Karpas-422 (cell line): ENCODE measurements around the gene IL17REL. TPM values are rescaled to one million over a fixed set of nuclear protein-coding genes. Genes with fewer than 3 reads are reported as not detected.

ENCODE experiments used
- DNase-seq: peaks from one replicate; pipeline ENCODE4 v3.0.0-alpha.2; 2015
- H2AFZ ChIP-seq: fragments of 200-600 bp; sonication (generic); 2 replicates; pipeline ENCODE4 v1.6.1; 2014; ENCODE audit warnings: antibody characterized with exemption, low read length, mixed read lengths
- H3K27ac ChIP-seq: fragments of 200-600 bp; sonication (generic); 2 replicates; pipeline ENCODE4 v1.5.1; 2014; ENCODE audit warnings: mild to moderate bottlenecking, low read length, moderate library complexity
- H3K27me3 ChIP-seq: fragments of 200-600 bp; sonication (generic); 2 replicates; pipeline ENCODE4 v1.6.1; 2014; ENCODE audit warnings: low read length, mixed read lengths
- H3K36me3 ChIP-seq: fragments of 200-600 bp; sonication (generic); 2 replicates; pipeline ENCODE4 v1.6.1; 2014; ENCODE audit warnings: low read length, mixed read lengths; ENCODE audit not compliant: insufficient read depth
- H3K4me1 ChIP-seq: fragments of 200-600 bp; sonication (generic); 2 replicates; pipeline ENCODE4 v1.6.1; 2014; ENCODE audit warnings: mild to moderate bottlenecking, low read length, mixed read lengths
- H3K4me2 ChIP-seq: fragments of 200-600 bp; sonication (generic); 2 replicates; pipeline ENCODE4 v1.6.1; 2014; ENCODE audit warnings: low read length, low read depth, mild to moderate bottlenecking; ENCODE audit not compliant: poor library complexity, severe bottlenecking
- H3K4me3 ChIP-seq: fragments of 200-600 bp; sonication (generic); 2 replicates; pipeline ENCODE4 v1.5.1; 2014; ENCODE audit warnings: mild to moderate bottlenecking, antibody characterized with exemption, low read length, mixed read lengths
- H3K79me2 ChIP-seq: fragments of 200-600 bp; sonication (generic); 2 replicates; pipeline ENCODE4 v1.6.1; 2014; ENCODE audit warnings: mild to moderate bottlenecking, low read length, mixed read lengths
- H3K9ac ChIP-seq: fragments of 200-600 bp; sonication (generic); 2 replicates; pipeline ENCODE4 v1.6.0; 2014; ENCODE audit warnings: low read length
- H3K9me2 ChIP-seq: fragments of 200-600 bp; sonication (generic), shearing (Covaris generic); replicated peaks from 2 replicates; pipeline ENCODE4 v1.6.0; 2014; ENCODE audit warnings: mild to moderate bottlenecking, low read length, moderate library complexity; ENCODE audit not compliant: insufficient read depth
- H3K9me3 ChIP-seq: fragments of 300-700, 200-600 bp; sonication (generic); 2 replicates; pipeline ENCODE4 v1.6.1; 2014; ENCODE audit warnings: low read length, mixed read lengths
- H4K20me1 ChIP-seq: fragments of 200-600 bp; sonication (generic); 2 replicates; pipeline ENCODE4 v1.6.1; 2014; ENCODE audit warnings: mild to moderate bottlenecking, antibody characterized with exemption, low read length, low read depth; ENCODE audit not compliant: insufficient read depth
- total RNA-seq: library from RNA; depleted of rRNA; stranded (reverse); fragments of >200 nt; shearing (Covaris generic); gene quantifications from 2 replicates; pipeline ENCODE4 v1.2.3, GENCODE V29; 2014; ENCODE audit warnings: low replicate concordance; rRNA removed

IL17REL gene
- not detected in 2 replicates for total RNA-seq

GRCh38 chr22:50012211-50013181, at the start of gene IL17REL:
Gene IL17REL, minus strand, starts transcription at chr22:50012765. Its CDS starts 119 bp downstream, at chr22:50012646.
- H4K20me1 ChIP-seq: no peaks in the 10 kb centered on the region
- no peak within 1 kb of the TSS for H3K4me2 ChIP-seq
- no peaks in the 10 kb centered on the region for H3K36me3 ChIP-seq
- H3K4me1 ChIP-seq: no peaks in the 10 kb centered on the region
- no peak for DNase-seq
- no peaks in the 10 kb centered on the region for H3K9me2 ChIP-seq
- H3K79me2 ChIP-seq: no peaks in the 10 kb centered on the region
- no peaks in the 10 kb centered on the region for H3K27me3 ChIP-seq
- no peak within 1 kb of the TSS for H2AFZ ChIP-seq
- H3K9ac ChIP-seq: no peak within 1 kb of the TSS
- H3K27ac ChIP-seq: no peak within 1 kb of the TSS
- no peak within 1 kb of the TSS for H3K4me3 ChIP-seq
- H3K9me3 ChIP-seq: no peaks in the 10 kb centered on the region

- Histone ChIP-seq H3K9me2 (no peaks in the 10 kb centered on the region), H3K4me1 (peaks cover 16% of the 10 kb centered on the region), H3K27me3 (no peaks in the 10 kb centered on the region), H3K4me3 (no peak overlapping the region), H3K9me3 (no peaks in the 10 kb centered on the region), H3K36me3 (no peaks in the 10 kb centered on the region), H3K79me2 (no peaks in the 10 kb centered on the region), H3K27ac (no peak overlapping the region), H2AFZ (no peak overlapping the region), H3K9ac (no peak overlapping the region), H3K4me2 (no peak overlapping the region), H4K20me1 (no peaks in the 10 kb centered on the region)
- DNase-seq: no peak
These were observed 49.3 kb upstream of the IL17REL start for GRCh38 chr22:50061824-50062355.

GRCh38 chr22:50061141-50061823, 48.7 kb upstream of the IL17REL start:
- H3K4me2 ChIP-seq: no peak overlapping the region
- no peaks in the 10 kb centered on the region for H4K20me1 ChIP-seq
- no peak overlapping the region for H3K27ac ChIP-seq
- H3K4me1 ChIP-seq: peaks cover 22% of the 10 kb centered on the region
- H2AFZ ChIP-seq: no peak overlapping the region
- H3K9me2 ChIP-seq: no peaks in the 10 kb centered on the region
- H3K4me3 ChIP-seq: no peak overlapping the region
- no peak for DNase-seq
- H3K9me3 ChIP-seq: no peaks in the 10 kb centered on the region
- H3K36me3 ChIP-seq: no peaks in the 10 kb centered on the region
- no peak overlapping the region for H3K9ac ChIP-seq
- H3K79me2 ChIP-seq: no peaks in the 10 kb centered on the region
- no peaks in the 10 kb centered on the region for H3K27me3 ChIP-seq

GRCh38 chr22:50060441-50061140, 48.0 kb upstream of the IL17REL start:
- no peak for DNase-seq
- Histone ChIP-seq H3K27me3 (no peaks in the 10 kb centered on the region), H3K36me3 (no peaks in the 10 kb centered on the region), H3K27ac (no peak overlapping the region), H3K9ac (no peak overlapping the region), H4K20me1 (no peaks in the 10 kb centered on the region), H3K79me2 (no peaks in the 10 kb centered on the region), H3K4me1 (peaks cover 29% of the 10 kb centered on the region), H3K4me2 (no peak overlapping the region), H3K9me2 (no peaks in the 10 kb centered on the region), H2AFZ (no peak overlapping the region), H3K9me3 (no peaks in the 10 kb centered on the region), H3K4me3 (no peak overlapping the region)

- no peak overlapping the region for H3K4me3 ChIP-seq
- no peak for DNase-seq
- H2AFZ ChIP-seq: no peak overlapping the region
- H3K4me2 ChIP-seq: peak overlapping the region; percentile 47
- H3K9me3 ChIP-seq: no peaks in the 10 kb centered on the region
- H3K4me1 ChIP-seq: peaks cover 29% of the 10 kb centered on the region
- no peaks in the 10 kb centered on the region for H4K20me1 ChIP-seq
- no peaks in the 10 kb centered on the region for H3K36me3 ChIP-seq
- no peak overlapping the region for H3K9ac ChIP-seq
- H3K79me2 ChIP-seq: no peaks in the 10 kb centered on the region
- H3K9me2 ChIP-seq: no peaks in the 10 kb centered on the region
- no peak overlapping the region for H3K27ac ChIP-seq
- H3K27me3 ChIP-seq: no peaks in the 10 kb centered on the region
These were observed 47.3 kb upstream of the IL17REL start for GRCh38 chr22:50059881-50060262.

- H3K9me2 ChIP-seq: no peaks in the 10 kb centered on the region
- H3K9me3 ChIP-seq: no peaks in the 10 kb centered on the region
- no peaks in the 10 kb centered on the region for H3K79me2 ChIP-seq
- H3K4me2 ChIP-seq: peak overlapping the region; percentile 47
- no peaks in the 10 kb centered on the region for H3K27me3 ChIP-seq
- H4K20me1 ChIP-seq: no peaks in the 10 kb centered on the region
- H2AFZ ChIP-seq: no peak overlapping the region
- DNase-seq: peak; percentile 75
- 0 out of 2 replicates have a peak overlapping the region, but pooled peaks have one; percentile 26 for H3K27ac ChIP-seq
- no peaks in the 10 kb centered on the region for H3K36me3 ChIP-seq
- peaks cover 29% of the 10 kb centered on the region for H3K4me1 ChIP-seq
- H3K9ac ChIP-seq: no peak overlapping the region
- peak overlapping the region; percentile 34; the same call in 1 of the 2 replicates for H3K4me3 ChIP-seq
These were observed 46.6 kb upstream of the IL17REL start for GRCh38 chr22:50058906-50059880.
